GM23248 (cell line): ENCODE measurements around the gene POLN.

Source experiments
- EZH2 ChIP-seq: fragments of 200-600 bp; sonication (generic); IDR thresholded peaks from 2 replicates; pipeline ENCODE4 v1.6.1; 2018; ENCODE audit warnings: antibody characterized with exemption, mild to moderate bottlenecking; ENCODE audit not compliant: insufficient read depth, poor library complexity, severe bottlenecking
- EZH2phosphoT487 ChIP-seq: fragments of 200-600 bp; sonication (generic); IDR thresholded peaks from 2 replicates; pipeline ENCODE4 v1.6.1; 2018; ENCODE audit warnings: antibody characterized with exemption, moderate library complexity, mild to moderate bottlenecking, low read depth; ENCODE audit not compliant: insufficient read depth

DNA sequence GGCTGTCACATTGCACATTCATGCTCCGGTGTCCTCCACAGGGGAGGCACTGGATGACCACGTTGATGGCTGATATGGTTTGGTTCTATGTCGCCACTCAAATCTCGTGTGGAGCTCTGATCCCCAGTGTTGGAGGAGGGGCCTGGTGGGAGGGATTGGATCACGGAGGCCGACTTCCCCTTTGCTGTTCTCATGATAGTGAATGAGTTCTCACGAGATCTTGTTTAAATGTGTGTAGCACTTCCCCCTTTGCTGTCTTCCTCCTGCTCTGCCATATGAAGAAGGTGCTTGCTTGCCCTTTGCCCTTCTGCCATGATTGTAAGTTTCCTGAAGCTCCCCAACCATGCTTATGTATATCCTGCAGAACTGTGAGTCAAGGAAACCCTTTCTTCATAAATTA, 205.1 kb downstream of the POLN start:
- no peak for TF ChIP-seq EZH2
- TF ChIP-seq EZH2phosphoT487, result no peak
